GM18861 (cell line): ENCODE data around the gene AGAP1.
"Not testable (repeated sequence)": the region's sequence is repeated elsewhere in the genome, so short reads cannot be mapped to it uniquely, and the experiment has no call there.

Source experiments
- ATAC-seq: cut with Tn5 transposase; IDR thresholded peaks from one replicate; pipeline ENCODE4 v1.9.1; 2021; ENCODE audit not compliant: unreplicated experiment

Gene AGAP1

DNA sequence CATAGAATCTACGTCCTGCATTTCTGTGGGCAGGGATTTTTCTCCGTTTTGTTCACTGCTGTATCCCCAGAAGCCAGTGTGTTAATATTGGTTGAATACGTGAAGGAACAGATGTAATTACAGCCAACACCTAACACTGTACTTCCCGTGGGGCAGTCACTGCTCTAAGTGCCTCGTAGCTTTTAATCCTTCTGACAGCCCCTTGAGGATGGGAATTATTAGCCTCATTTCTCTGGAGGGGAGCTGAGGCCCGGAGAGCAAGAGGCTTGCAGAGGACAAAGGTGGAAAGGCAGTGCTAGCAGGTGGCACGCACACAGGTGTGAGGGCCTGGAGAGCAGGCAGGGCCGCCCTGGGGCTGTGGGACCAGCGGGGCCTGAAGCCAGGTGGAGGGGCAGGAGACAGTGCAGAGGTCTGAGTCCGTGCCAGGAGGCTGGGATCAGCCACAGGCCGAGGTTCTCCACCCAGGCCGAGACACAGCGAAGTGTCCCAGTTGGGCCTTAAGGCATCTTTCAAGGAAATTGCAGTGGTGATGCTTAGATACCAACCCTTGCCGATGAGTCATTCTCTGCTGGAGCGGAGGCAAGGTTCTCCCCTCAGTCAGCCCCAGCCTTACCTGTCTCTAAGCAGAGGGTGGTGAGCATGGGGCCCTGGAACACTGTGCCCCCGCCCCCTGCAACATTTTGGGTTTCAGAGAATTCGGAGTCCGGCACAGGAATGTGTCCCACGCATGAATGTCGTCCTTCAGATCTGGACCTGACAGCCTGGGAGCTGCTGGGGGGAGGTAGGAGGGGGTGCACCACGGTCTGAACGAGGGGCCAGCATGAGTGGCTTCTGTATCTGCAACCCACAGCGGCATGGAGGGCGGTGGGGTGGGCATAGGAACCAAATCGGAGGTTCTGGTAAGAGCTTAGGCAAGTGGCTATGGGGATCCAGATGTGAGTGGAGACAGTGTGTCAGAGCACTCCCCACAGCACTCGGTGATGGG, 551.7 kb downstream of the AGAP1 start:
- no peak for ATAC-seq

DNA sequence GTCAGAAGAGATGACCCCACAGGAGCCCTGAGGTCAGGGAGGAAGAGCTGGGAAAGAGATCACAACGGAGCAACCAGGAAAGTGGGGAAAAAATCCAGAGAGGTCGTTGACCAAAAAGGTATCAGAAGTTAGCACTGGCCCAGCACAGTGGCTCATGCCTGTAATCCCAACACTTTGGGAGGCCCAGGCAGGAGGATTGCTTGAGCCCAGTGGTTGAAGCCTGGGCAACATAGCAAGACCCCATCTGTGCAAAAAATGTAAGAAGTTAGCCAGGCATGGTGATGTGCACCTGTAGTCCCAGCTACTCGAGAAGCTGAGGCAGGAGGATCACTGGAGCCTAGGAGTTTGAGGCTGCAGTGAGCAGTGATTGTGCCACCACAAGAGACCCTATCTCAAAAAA, 552.9 kb downstream of the AGAP1 start:
- ATAC-seq: no peak

DNA sequence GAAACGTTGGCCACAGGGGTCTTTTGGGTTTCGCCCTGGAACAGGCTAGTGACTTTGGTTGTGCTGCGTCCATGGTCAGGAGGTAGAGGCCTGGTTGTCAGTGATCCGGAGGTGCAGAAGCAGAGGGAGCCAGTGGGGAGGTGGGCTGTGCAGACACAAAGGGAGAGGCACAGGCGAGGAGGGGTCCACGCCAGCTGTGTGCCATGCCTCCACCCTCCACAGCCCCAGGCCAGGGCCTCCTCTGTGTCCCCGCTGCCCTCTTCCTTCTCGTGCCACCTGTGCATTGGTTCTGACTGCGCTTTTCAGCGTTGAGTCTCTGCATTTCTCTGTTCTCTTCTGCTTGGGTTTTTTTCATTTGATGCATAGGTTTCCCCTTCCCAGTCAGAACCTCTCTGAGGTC, 553.3 kb downstream of the AGAP1 start:
- ATAC-seq: no peak

GRCh38 chr2:236047886-236048540, 554.2 kb downstream of the AGAP1 start:
- no peak for ATAC-seq

DNA sequence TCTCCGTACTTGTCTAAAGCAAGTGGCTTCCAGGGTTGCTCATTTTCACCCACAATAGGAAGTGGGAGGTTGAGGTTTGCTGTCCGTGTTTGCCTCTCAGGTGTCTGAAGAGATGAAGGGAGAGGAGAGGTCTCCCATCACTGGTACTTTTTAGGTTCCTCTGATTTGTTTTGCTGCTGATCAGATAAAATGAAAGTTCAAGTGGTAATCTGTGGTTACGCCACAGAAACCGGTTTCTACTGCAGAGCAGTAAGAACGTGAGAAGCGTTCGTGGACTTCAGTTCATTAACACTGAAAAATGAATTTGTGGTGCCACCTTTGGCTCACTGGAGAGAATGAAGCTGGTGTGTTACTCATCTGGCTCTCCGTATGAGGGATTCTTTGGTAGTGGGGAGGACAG, 556.1 kb downstream of the AGAP1 start:
- ATAC-seq: no peak

GRCh38 chr2:236051351-236051750, 557.5 kb downstream of the AGAP1 start:
- ATAC-seq: no peak

GRCh38 chr2:236051806-236052205, 558.0 kb downstream of the AGAP1 start:
- no peak for ATAC-seq

- ATAC-seq: no peak
Observed at GRCh38 chr2:236052206-236052605, 558.4 kb downstream of the AGAP1 start.

DNA sequence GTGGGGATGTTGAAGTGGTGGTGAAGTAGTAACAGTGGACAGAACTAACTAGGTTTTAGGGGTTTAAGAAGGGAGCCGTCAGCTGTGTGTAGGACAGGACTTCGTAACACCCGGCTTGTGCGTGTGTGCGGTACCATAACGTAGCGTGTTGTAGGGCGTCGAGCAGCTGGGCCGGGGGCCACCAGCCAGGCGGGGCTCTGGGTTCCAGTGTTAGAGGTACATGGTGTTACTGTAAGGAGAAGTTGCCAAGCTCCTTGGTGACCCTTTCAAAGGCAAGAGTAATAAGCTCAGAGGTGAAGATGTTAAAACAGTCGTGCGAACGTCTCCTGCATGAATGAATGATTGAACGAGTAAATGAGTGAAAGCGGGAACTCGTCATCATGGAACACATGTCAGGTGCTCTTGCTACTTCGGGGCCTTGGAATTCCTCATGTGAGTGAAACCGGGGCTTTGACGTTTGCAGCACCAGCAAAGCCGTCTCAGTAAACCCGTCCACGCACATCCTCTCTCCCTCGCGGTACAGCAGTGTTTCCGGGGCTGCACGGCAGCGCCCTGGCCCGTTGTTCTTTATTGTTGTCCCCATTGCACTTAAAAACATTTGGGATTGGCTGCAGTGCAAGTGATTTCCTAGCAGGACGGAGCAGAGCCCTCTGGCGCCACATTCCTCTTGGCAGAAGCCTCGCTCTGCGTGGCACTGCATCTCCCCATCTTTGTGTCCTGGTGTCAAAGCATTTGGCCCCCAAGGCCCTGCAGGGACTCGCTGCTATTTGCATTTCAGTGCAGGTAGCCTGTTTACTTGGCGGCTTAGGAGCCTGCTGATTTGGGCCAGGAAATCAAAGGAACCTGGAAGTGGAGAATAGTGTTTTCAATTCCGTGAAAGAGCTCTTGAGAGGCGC, 559.3 kb downstream of the AGAP1 start:
- ATAC-seq: no peak

GRCh38 chr2:236054125-236054524, 560.3 kb downstream of the AGAP1 start:
- no peak for ATAC-seq

DNA sequence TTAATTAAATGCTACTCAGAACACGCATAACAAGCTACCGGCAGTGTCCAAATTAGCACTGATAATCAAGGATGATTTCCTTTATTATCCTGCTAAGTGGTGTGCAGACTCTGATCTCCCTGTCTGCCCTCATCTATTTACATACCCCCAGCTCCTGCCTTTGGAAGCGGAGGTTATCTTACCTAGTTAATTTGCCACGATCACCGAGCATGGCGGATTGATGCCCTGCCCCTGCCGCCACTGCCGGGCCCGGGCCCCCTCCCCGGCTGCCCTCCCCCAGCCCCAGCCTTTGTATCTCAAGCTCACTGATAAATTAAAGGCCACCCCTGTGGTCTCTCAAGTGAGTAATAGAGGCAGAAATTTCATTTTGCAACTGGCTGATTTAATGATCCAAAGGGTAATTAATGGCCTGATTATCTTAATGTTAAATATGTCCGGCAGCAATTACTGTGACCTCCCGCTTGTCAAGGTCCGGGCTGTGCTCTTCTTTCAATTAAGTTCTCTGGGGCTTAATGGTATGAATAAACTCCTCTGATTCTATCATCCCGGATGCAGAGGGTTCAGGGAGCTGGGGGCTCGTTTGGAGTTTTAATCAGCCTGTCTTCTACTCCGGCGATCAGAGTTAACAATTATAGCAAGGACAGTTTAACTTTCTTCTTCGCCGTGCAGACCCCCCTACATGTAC, 560.9 kb downstream of the AGAP1 start:
- no peak for ATAC-seq

DNA sequence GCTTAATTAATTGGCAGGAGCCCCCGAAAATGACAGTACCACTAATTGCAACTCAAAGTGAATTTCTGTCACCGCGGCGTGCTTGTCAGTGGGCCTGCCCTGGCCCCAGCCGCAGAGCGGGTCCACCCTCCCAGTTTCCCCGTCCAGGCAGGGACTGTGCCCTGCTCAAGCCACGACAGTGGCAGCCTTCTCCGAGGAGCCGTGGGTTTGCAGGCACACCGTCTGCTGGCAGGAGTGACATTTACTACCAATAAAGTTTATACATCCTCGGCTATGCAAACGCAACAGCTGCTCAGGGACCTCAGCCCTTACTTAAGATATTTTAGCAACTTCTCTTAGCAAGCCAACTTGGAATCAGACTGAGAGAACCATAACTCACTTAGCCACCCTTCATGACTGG, 561.6 kb downstream of the AGAP1 start:
- ATAC-seq: no peak

DNA sequence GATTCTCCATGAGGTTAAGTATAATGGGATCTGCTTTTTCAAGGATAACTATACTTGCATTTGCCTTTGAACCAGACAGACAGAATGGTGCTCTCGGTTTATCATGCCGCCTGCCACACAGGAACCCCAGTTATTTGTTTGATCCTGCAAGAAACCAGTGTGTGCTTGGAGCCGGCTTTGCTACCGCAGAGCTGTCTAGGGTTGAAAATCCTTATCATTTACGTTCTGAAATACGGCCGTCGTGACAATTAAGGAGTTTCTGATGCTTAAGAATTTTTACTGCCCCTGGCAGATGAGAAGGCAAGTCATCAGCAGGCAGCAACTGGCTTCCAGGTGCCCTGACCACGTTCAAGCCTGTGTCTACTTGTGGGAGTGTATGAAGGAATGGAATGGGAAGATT, 562.3 kb downstream of the AGAP1 start:
- ATAC-seq: no peak

GRCh38 chr2:236057375-236057774, 563.5 kb downstream of the AGAP1 start:
- ATAC-seq: no peak

DNA sequence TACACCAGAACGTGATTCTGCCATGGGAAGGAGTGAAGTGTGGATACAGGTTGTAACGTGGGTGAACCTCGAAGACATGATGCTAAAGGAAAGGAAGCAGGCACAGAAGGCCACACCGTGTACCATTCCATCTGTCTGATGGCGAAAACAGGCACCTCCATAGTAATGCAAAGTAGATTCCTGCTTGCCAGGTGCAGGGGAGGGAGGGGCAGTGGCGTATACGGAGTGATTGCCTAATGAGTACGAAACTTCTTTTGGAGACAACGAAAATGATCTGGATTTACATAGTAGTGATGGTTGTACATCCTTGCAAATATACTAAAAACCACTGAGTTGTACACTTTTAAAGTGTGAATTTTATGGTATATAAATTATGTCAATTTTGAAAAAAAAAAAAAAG, 567.7 kb downstream of the AGAP1 start:
- no peak for ATAC-seq

DNA sequence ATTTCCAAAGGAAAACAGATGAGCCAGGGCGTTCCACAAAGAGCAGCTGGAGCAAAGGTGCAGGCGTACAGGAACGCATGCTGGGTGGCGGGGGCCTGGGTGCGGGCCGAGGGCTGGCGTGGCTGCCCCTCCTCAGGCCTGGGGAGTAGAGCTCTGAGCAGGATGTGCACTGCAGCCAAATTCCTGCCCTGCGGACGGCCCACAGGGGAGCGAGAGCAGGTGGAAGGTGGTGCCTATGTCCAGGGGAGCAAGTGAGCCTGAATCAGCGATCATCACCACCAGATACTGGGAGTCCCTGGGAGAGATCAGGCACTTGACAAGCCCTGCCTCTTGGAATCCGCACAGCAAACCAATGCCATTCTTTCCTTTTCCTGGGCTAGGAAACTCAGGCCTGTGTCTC, 568.1 kb downstream of the AGAP1 start:
- no peak for ATAC-seq

GRCh38 chr2:236062806-236063205, 569.0 kb downstream of the AGAP1 start:
- not testable (repeated sequence) for ATAC-seq

DNA sequence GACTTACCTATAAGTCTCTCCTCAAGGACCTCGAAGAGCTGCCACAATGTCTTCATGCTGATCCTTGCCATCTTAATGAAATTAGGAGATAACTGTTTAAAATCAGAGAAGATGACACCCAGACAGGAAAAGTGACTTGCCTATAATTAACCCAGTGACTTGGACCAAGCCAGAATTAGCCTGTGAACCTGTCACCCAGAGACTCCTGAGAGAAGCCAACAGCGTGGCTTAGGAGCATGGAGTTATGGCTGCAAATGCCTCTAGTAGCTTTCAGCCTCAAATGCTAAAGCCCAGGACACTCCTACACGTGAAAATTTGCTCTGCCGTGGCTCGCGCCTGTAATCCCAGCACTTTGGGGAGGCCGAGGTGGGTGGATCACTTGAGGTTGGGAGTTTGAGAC, 570.2 kb downstream of the AGAP1 start:
- no peak for ATAC-seq

DNA sequence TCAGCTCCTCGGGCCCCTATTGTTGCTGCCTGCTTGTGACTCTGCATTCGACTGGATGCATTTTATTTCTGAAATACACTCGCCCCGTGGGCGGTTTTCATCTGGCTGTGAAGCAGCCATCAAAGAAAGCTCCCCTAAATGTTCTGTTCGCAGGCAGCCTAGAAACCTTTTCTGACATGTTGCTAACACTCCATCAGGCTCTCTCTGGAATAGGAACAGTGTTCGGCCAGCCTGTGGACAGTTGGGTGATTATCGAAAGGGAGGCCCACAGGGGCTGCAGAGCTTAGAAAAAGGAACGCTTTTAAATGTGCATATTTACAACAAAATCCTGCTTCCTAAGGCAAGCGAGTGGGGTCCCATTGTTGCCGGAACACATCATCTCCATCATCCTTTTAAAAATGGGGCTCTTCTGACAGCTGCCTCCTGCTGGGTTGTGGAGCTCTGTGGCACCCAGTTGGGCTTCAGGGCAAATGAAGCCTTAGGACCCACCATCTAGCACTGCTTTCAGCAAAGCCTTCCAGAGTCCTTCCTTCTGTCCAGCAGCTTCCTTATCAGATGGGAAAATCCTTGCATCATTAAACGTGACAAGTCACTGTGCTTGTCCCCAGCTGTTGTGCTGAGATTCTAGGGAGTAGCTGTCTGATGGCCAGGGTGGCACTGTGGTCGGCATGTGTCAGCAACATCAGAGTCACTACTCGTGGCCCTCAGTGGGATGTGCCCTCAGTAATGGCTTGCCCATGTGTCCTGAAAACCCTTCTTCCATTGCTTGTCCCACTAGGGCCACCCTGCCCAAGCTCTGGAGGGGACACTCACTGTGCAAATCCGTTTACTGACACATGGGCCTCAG, 571.7 kb downstream of the AGAP1 start:
- ATAC-seq: no peak

GRCh38 chr2:236070236-236070635, 576.4 kb downstream of the AGAP1 start:
- no peak for ATAC-seq
